ENCODE data around the gene MUC2. TPM values are rescaled to one million over a fixed set of nuclear protein-coding genes. Genes with fewer than 3 reads are reported as not detected.

Gene MUC2
- total RNA-seq, 1 donor from 2014 or later: 2.7 TPM

- H3K4me1 Mint-ChIP-seq (ENCODE audit: unreplicated experiment): no peaks in the 10 kb centered on the region
- H3K9me3 Mint-ChIP-seq: no peaks in the 10 kb centered on the region
- no peak for TF ChIP-seq CTCF (conservative IDR thresholded peaks at IDR 0.05)
- no peak overlapping the region for H3K4me3 Mint-ChIP-seq
- DNase-seq (ENCODE audit: extremely low spot score, unreplicated experiment): peak; percentile 62
- H3K36me3 Mint-ChIP-seq: no peaks in the 10 kb centered on the region
- peaks cover 22% of the 10 kb centered on the region for H3K27me3 Mint-ChIP-seq
- H3K27ac Mint-ChIP-seq: no peak overlapping the region
These were observed 44.3 kb downstream of the MUC2 start for GRCh38 chr11:1118755-1119603.

DNA sequence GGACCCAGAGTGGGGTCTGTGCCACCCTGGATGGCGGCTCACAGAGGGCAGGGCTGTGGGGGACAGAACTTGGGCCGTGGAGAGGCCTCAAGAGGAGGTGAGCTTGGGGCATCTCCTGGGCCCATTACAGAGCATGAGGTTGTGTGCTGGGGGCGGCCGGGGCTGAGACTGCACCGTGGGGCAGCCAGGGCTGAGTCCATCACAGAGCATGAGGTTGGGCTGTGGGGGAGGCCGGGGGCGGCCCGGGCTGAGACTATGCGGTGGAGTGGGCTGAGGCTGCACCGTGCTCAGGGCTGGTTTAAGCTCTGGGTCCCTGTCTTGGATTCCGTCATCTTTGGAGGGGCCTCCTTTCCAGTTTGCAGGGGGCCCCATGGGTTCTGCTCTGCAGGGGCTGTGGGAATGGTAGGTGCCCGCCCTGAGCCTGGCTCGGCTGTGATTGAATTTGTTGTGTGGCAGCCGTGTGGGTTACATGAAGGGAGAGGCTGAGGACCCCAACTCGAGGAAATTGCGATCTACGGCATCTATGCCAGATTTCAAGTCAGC, 45.0 kb downstream of the MUC2 start:
- Mint-ChIP-seq H3K9me3 (no peaks in the 10 kb centered on the region), H3K27ac (no peak overlapping the region), H3K4me1 (ENCODE audit: unreplicated experiment) (no peaks in the 10 kb centered on the region), H3K4me3 (no peak overlapping the region), H3K27me3 (peaks cover 23% of the 10 kb centered on the region), H3K36me3 (no peaks in the 10 kb centered on the region)
- peak; percentile 68 for DNase-seq (ENCODE audit: extremely low spot score, unreplicated experiment)
- TF ChIP-seq CTCF (conservative IDR thresholded peaks at IDR 0.05): no peak

GRCh38 chr11:1120532-1121330, 46.1 kb downstream of the MUC2 start:
- Mint-ChIP-seq H3K27ac (no peak overlapping the region), H3K9me3 (no peaks in the 10 kb centered on the region), H3K4me3 (no peak overlapping the region), H3K36me3 (no peaks in the 10 kb centered on the region), H3K27me3 (peaks cover 19% of the 10 kb centered on the region), H3K4me1 (ENCODE audit: unreplicated experiment) (no peaks in the 10 kb centered on the region)
- no peak for DNase-seq (ENCODE audit: extremely low spot score, unreplicated experiment)
- no peak for TF ChIP-seq CTCF (conservative IDR thresholded peaks at IDR 0.05)

DNA sequence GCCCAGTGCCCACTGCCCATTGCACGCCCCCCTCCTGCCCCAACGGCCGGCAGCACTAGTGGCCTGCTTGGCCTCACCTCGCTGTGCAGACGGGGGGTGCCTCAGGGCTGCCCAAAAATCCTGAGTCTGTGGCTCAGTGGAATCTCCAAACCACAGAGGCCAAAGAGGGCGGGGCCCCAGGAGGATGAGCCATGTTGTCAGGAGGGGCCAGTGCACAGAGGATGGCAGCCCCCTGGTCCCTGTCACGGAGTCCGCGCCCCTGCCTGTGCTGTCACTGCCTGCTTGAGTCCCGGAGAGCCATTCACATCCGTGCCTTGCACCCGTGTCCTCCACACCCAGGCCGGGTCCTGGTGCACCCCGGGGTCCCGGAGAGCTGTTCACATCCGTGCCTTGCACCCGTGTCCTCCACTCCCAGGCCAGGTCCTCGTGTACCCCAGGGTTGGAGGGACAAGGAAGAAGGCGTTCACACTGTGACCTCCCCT, 46.7 kb downstream of the MUC2 start:
- H3K27me3 Mint-ChIP-seq: peaks cover 15% of the 10 kb centered on the region
- no peaks in the 10 kb centered on the region for H3K4me1 Mint-ChIP-seq (ENCODE audit: unreplicated experiment)
- TF ChIP-seq CTCF (conservative IDR thresholded peaks at IDR 0.05): no peak
- no peaks in the 10 kb centered on the region for H3K9me3 Mint-ChIP-seq
- no peak overlapping the region for H3K27ac Mint-ChIP-seq
- no peak overlapping the region for H3K4me3 Mint-ChIP-seq
- DNase-seq (ENCODE audit: extremely low spot score, unreplicated experiment): peak; percentile 68
- H3K36me3 Mint-ChIP-seq: no peaks in the 10 kb centered on the region

GRCh38 chr11:1121813-1122663, 47.4 kb downstream of the MUC2 start:
- Mint-ChIP-seq H3K27me3 (peaks cover 12% of the 10 kb centered on the region), H3K9me3 (no peaks in the 10 kb centered on the region), H3K36me3 (no peaks in the 10 kb centered on the region), H3K27ac (no peak overlapping the region), H3K4me1 (ENCODE audit: unreplicated experiment) (no peaks in the 10 kb centered on the region), H3K4me3 (no peak overlapping the region)
- DNase-seq (ENCODE audit: extremely low spot score, unreplicated experiment): peak; percentile 69
- no peak for TF ChIP-seq CTCF (conservative IDR thresholded peaks at IDR 0.05)

All from type B pancreatic cell (in vitro differentiated cells).